Anterior cingulate cortex (tissue), 58 donors: ENCODE results near the gene CREB5.

Experiments
- DNase-seq, 58 donors: peaks; one replicate each; lab custom pipeline; 2025; lab: John Stamatoyannopoulos, UW

The CREB5 gene

GRCh38 chr7:28754027-28754426, 341.7 kb downstream of the CREB5 start:
- DNase-seq = peak in 53 of 58 donors; percentile 34 to 94 (median 78)

- no peak for DNase-seq
These were observed 342.1 kb downstream of the CREB5 start for GRCh38 chr7:28754447-28754846.

DNA sequence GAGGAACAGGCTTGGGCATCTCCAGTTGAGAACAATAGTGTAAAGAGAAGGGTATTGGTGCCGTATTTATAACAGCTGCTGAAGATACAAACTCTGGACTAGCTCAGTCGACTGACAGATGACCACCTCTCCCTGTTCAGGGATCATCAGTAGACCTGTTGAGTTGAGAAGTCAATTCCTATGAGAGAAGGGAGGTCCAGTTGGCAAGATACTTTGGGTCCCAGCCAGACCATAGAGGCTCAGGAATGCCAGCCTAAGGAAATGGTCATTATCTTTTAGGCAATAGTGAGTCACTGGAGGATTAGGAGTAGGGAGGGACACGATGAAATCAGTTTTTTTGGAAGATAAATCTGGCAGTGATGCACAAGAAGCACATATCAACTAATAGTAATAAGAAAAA, 342.9 kb downstream of the CREB5 start:
- DNase-seq = no peak

DNA sequence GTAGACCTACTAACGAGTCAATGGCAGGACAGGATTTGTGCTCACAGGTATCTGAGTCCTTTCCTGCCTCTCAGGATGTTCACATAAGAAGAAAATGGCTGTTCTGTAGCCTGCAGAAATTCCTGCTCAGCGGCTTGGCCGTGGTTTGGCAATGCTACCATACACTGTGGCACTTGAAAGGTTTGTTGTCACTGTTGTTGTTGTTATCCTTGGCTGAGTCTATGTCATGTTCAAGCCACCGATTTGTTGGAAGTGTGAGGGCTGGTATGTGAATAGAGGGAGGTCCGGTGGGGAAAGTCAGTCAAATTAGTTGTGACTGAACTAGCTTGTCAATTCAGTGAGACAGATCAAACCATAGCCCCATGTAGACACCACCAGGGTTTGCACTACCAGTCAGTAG, 345.9 kb downstream of the CREB5 start:
- DNase-seq = no peak

DNA sequence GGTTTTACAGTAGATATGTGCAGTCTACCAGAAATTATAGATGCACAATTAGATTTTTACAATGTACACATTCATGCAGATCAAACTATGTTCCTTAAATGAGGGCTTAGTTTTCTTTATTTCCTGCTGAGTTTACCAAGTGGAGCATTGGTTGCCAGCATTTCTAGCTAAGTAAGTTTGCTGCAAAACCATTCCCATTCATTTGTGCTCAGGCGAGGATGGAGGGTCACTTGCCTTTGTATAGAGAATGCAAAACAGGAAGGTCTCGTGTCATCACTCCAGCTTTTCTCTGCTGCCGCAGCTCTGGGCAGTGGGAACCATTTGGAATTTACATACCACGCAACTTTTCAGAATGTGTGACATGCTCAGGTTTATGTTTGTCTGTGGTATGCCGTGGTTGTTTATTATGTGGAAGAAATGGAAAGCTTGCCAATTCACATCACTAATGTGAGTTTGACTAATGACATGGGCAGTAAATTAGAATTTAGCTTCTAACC, 347.2 kb downstream of the CREB5 start:
- peak in 2 of 58 donors; percentile 21 to 44 for DNase-seq

- no peak for DNase-seq
These were observed 349.2 kb downstream of the CREB5 start for GRCh38 chr7:28761505-28761904.

DNA sequence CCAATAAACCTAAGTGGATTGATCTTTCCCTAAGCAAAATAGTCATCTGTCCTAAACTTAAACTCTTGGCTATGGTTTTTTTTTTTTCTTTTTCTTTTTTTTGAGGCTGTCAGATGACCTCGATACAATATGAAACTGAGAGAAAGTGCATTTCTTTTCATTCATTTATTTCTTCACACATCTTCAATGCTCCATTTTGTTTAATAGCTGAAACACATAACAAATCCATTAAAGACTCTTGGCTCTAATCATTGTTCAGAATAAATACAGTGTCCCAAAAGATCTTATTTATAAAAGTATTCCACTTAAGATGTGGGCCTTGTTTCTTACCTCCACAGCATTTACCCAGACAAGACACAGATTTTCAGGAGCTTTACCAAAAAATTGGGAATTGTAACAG, 350.3 kb downstream of the CREB5 start:
- DNase-seq = no peak

DNA sequence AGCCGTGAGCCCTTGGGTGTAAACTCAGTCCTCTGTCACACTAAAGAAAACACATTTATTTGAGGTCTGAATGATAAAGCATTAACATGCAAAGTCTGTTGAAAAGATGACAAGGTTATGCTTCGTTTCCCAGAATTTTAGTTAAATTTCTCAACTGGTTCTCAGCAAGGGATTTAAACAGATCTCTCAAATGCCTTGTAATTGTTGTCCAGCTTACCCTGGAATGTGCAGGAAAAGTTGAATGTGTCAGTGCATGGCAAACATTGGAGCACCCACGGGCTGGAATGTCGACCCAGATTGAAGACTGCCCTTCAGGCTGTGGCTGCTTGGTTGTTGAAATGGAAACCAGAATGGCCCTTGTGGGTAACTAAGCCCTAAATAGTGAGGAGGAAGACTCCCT, 354.0 kb downstream of the CREB5 start:
- DNase-seq = no peak

DNA sequence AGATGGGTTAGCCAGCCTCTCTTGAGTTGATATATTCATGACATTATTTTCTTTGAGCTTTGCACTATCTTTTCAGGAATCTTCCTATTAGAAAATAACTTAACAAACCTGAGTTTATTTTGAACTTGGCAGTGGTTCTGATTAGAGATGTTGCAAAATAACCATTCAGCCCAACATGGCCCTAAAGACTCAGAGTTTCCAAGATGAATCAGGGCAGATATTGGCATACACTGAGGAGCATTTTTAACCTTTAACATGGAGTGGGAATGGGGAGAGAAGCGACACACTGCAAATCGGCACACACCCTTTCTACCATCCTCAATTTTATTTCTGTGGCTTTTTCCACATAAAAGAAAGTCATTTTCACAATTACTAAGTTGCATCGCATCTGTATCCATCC, 355.0 kb downstream of the CREB5 start:
- DNase-seq = no peak

- DNase-seq = no peak
These were observed 356.3 kb downstream of the CREB5 start for GRCh38 chr7:28768577-28769147.

DNA sequence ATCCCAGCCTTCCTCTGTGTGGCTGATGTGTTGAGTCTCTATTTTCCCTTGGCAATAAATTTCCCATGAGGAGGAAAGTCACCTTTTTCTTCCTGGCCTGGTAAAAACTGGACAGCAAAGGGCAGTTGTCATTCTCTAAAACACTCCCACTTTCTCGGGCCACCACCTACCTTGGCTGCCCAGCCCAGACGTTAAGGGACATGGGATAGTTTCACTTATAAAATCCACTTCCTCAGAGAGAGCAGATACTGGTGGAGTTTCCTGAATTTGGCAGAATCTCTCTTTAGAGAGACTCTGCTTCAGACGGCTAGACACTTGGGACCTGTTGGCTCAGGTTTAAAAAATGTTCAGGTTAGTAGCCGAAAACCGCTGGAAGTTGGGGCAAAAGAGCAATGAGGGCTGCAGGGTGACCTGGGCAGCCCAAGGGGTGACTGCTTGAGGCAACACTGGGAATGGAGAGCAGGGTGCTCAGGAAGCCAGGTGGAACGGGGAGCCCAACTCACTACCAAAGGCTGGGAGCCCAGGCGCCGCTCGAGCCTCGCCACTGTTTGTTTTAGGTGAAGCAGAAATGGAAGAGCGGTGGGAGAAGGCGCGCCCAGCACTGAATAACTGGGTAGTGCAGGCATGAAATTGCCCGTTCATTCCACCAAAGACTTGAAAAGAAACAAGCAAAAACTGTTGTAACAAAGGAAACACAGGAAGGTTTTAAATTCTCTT, 359.7 kb downstream of the CREB5 start:
- DNase-seq = no peak

DNA sequence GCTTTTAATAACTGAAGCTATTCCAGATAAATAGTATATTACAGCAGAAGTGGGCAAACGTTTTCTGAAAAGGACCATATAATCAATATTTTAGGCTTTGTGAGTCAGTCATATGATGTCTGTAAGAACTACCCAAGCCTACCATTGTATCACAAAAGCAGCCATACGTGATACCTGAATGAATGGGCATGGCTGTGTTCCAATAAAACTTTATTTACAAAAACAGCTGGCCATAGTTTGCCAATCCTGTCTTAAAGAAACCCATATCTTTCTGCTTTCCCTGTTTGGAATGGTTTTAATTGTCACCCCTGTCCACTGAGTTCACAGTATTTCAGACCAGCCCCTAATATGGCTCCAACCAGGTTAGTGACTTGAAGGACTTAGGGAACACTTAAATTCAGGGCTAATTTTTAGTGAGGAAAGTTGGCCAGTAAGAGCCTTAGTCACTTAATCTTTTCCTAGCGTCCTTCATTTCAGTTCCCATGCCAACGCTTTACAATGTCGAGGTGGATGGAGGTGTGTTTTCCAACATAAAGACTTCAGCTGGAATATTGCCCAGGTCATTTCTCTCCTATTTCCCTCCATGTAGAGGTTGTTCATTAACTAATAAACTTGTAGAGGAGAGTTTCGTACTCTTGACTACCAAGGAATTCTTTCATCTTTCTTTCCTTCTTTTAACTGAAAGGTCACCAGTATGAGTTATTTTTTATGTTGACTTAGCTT, 361.3 kb downstream of the CREB5 start:
- DNase-seq = no peak

DNA sequence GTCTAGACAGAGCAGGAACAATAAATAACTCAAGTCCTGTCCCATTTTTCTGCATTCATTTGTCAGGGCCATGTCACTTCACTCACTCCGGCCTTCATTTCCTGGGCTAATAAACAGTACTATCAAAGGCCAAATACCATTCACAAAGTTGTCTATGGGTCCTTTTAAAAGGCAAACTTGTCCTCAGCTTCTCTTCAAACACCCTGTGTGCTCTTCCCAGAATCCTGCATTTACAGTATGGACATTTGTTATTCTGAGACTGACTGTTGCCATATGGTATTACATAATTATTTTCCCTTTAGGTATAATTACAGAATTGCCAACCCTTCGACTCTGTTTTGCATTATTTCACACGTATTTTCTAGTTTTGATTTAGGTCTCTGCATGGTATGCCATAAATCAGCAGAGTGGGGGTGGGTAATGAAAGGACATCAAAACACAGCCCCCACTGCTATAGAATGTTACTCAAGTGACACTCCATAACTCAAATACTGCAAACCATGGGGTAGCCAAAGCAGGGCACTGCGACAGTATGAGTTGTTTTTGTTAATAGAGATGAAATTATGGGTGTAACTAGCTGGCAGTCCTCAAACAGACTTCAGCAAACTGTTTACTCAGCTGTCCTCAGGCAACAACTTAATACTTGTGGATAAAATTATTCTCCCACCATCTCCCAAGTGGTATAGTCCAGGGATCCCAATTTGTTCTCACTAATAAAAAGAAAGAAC, 362.1 kb downstream of the CREB5 start:
- DNase-seq = no peak

DNA sequence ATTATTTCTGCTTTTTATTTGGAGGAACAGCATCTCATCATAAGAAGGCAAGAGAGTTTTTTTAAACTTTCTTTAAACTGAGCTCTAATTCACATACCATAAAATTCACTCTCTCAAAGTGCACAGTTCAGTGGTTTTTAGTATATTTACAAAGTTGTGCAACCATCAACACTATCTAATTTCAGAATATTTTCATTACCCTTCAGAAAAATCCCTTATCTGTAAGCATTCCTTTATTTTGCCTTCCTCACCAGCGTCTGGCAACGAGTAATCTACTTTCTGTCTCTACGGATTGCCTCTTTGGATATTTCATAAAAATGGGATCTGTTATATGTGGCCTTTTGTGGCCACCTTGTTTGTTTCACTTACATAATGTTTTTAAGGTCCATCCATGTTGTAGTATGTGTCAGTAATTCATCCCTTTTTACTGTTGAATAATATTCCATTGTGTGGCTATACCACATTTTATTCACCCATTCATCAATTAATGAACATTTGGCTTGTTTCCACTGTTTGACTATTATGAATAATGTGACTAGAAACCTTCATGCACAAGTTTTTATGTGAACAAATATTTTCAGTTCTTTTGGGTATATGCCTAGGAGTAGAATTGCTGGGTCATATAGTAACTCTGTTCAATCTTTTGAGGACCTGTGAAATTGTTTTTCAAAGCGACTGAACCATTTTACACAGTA, 364.3 kb downstream of the CREB5 start:
- no peak for DNase-seq

GRCh38 chr7:28778786-28779185, 366.5 kb downstream of the CREB5 start:
- no peak for DNase-seq

DNA sequence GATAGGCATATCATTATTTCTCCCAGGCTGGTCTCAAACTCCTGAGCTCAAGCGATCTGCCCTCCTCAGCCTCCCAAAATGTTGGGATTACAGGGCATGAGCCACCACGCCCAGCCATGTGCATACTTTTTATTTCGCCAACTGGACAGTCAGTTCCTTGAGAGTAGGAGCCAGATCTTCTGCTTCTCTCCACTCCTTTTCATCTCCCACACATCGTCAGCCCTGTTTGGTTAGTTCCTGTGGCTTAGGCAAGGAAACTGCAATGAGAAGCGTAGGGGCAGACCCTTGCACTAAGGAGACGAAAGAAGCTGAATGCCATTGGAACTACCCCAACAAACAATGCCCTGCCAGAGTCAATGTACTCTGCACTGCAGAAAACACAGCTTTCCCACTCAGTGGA, 367.6 kb downstream of the CREB5 start:
- DNase-seq = no peak

GRCh38 chr7:28782362-28782761, 370.0 kb downstream of the CREB5 start:
- DNase-seq = no peak

DNA sequence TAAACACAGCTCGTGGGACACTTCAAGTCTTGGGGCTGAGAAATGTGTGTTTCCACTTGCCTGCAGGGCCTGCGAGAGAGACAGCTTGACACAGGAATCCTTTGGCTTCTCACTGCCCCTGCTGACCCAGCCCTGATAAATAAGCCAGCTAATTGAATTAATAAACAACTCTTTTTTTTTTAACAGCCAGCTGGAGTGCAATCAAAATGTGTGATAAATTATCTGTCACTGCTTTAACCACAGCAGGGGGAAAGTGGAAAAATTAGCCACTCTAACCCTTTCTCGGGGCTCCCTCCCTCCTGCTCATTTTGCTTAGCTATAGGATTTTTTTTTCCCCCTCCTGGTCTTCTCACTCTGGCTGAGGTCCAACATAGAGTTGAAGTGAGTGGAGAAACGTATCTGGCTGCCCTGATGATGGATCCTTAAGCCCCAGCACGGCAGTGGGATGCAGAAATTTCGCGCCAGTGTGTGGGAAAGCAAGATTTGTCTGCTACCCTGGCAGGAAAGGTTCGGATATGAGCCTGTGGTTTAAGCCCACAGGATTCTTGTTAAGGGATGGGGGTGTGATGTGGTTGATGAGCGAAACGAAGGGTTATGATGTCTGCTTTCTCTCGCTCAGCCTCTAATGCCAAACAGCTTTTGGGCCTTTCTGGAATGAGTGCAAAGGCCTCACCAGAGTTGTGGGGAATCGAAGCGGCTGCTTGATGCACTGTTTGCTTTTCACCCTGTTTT, 372.0 kb downstream of the CREB5 start:
- DNase-seq = no peak
